Spleen (tissue), 7 donors: ENCODE measurements around the gene SMG7.

Experiments
- CTCF ChIP-seq, 11 experiments: fragments of 200-600 bp in 7 of 11; fragments of 450-650 bp in 4 of 11; sonication (generic) in 4 of 11; IDR thresholded peaks in 8 of 11; conservative IDR thresholded peaks in 3 of 11; 1 replicate in 7 of 11; 2 replicates in 4 of 11; pipeline versions ENCODE4 v1.4.0 to v1.8.0; 2016 to 2021; ENCODE audit warnings: antibody characterized with exemption in 11 of 11, inconsistent platforms in 4 of 11, mild to moderate bottlenecking in 1 of 11
- POLR2AphosphoS5 ChIP-seq, 3 donors: sonication (generic); formaldehyde crosslinking; IDR thresholded peaks; one replicate each; pipeline ENCODE4 v1.5.1; 2017; ENCODE audit warnings: antibody characterized with exemption in 3 of 3
- donor health status: DM: no; HTN: no; CAD: no; lungs with moderate emphysema.
- donor health status: DM: no; HTN: no; CAD: no.
- donor health status: DM: no; HTN: no; CAD: no.

DNA sequence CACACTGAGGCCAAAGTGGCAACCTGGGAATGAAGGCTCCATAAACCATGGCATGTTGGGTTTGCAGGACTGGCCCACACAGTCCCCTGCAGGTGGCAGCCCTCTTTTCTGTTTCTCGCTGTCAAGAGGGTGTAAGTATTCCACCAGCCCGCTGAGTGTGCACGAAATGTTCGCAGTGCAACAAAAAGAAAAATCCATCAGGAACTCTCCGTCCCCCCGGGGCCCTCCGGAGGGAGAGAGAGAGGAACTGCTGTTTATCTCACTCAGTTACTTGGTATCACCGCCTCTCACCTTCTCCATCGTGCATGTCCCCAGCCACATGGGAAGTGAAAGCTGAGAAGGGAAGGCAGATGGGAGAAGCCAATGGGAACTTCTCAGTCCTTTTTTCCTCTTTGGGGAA is 79.6 kb downstream of the SMG7 start:
- no peak for TF ChIP-seq CTCF (IDR thresholded peaks at IDR 0.05 in 8 of 11, conservative IDR thresholded peaks at IDR 0.05 in 3 of 11)
- TF ChIP-seq POLR2AphosphoS5 (IDR thresholded peaks at IDR 0.05), result peak in 1 of 3 donors; percentile 8
